Measurements from ENCODE around the gene RRP12.

RRP12 gene

GRCh38 chr10:97401455-97401919, 347 bp upstream of the RRP12 start:
- H3K9ac ChIP-seq (ENCODE audit: low read depth, low read length, poor library complexity, severe bottlenecking) = no peak overlapping the region
- H3K79me2 ChIP-seq (ENCODE audit: insufficient read depth, low read length) = 0 out of 2 replicates have a peak, but pooled peaks cover 3% of the 10 kb centered on the region
- peaks cover 12% of the 10 kb centered on the region for H3K4me1 ChIP-seq (ENCODE audit: insufficient read depth, low read length, poor library complexity, severe bottlenecking)
- TF ChIP-seq EZH2phosphoT487 (IDR thresholded peaks at IDR 0.05; ENCODE audit: borderline replicate concordance) (no peak), CTCF (conservative IDR thresholded peaks at IDR 0.05; ENCODE audit: low read length) (no peak)
- no peaks in the 10 kb centered on the region for H3K27me3 ChIP-seq (ENCODE audit: insufficient read depth, low read length, poor library complexity, severe bottlenecking)
- H3K9me2 ChIP-seq (replicated peaks; ENCODE audit: low read depth, low read length) = no peaks in the 10 kb centered on the region
- H3K36me3 ChIP-seq (ENCODE audit: insufficient read depth, low read length) = no peaks in the 10 kb centered on the region
- H3K9me3 ChIP-seq (ENCODE audit: insufficient read depth, low read depth, low read length) = no peaks in the 10 kb centered on the region
- H3K4me3 ChIP-seq (ENCODE audit: low read length, poor library complexity, severe bottlenecking) = peak overlapping the region; percentile 88
- H3F3A ChIP-seq (ENCODE audit: low read depth) = no peaks in the 10 kb centered on the region
- H3K4me2 ChIP-seq (ENCODE audit: low read depth, low read length, poor library complexity, severe bottlenecking) = peak overlapping the region; percentile 97
- peak overlapping the region; percentile 96 for H2AFZ ChIP-seq (ENCODE audit: low read length)
- H4K20me1 ChIP-seq (ENCODE audit: insufficient read depth, low read length, poor library complexity, severe bottlenecking) = no peaks in the 10 kb centered on the region

- no peaks in the 10 kb centered on the region for H3F3A ChIP-seq (ENCODE audit: low read depth)
- 0 out of 2 replicates have a peak overlapping the region, but pooled peaks have one; percentile 96 for H2AFZ ChIP-seq (ENCODE audit: low read length)
- no peaks in the 10 kb centered on the region for H3K27me3 ChIP-seq (ENCODE audit: insufficient read depth, low read length, poor library complexity, severe bottlenecking)
- TF ChIP-seq EZH2phosphoT487 (IDR thresholded peaks at IDR 0.05; ENCODE audit: borderline replicate concordance) (no peak), CTCF (conservative IDR thresholded peaks at IDR 0.05; ENCODE audit: low read length) (no peak)
- H3K9me3 ChIP-seq (ENCODE audit: insufficient read depth, low read depth, low read length) = no peaks in the 10 kb centered on the region
- no peaks in the 10 kb centered on the region for H4K20me1 ChIP-seq (ENCODE audit: insufficient read depth, low read length, poor library complexity, severe bottlenecking)
- peaks cover 12% of the 10 kb centered on the region for H3K4me1 ChIP-seq (ENCODE audit: insufficient read depth, low read length, poor library complexity, severe bottlenecking)
- peak overlapping the region; percentile 97 for H3K4me2 ChIP-seq (ENCODE audit: low read depth, low read length, poor library complexity, severe bottlenecking)
- peak overlapping the region; percentile 88 for H3K4me3 ChIP-seq (ENCODE audit: low read length, poor library complexity, severe bottlenecking)
- no peaks in the 10 kb centered on the region for H3K9me2 ChIP-seq (replicated peaks; ENCODE audit: low read depth, low read length)
- H3K79me2 ChIP-seq (ENCODE audit: insufficient read depth, low read length) = 0 out of 2 replicates have a peak, but pooled peaks cover 3% of the 10 kb centered on the region
- H3K36me3 ChIP-seq (ENCODE audit: insufficient read depth, low read length) = no peaks in the 10 kb centered on the region
- peak overlapping the region; percentile 65 for H3K9ac ChIP-seq (ENCODE audit: low read depth, low read length, poor library complexity, severe bottlenecking)
Measured at GRCh38 chr10:97399843-97400545, 1.1 kb downstream of the RRP12 start.

- H3K36me3 ChIP-seq (ENCODE audit: insufficient read depth, low read length) = no peaks in the 10 kb centered on the region; the same call in 1 of the 2 replicates
Measured at GRCh38 chr10:97396056-97396455, 5.1 kb downstream of the RRP12 start.

More at GRCh38 chr10:97396056-97396455, 5.1 kb downstream of the RRP12 start:
- Histone ChIP-seq H3K79me2 (ENCODE audit: insufficient read depth, low read length) (0 out of 2 replicates have a peak, but pooled peaks cover 3% of the 10 kb centered on the region), H3K9me2 (replicated peaks; ENCODE audit: low read depth, low read length) (no peaks in the 10 kb centered on the region), H3K27me3 (ENCODE audit: insufficient read depth, low read length, poor library complexity, severe bottlenecking) (no peaks in the 10 kb centered on the region), H4K20me1 (ENCODE audit: insufficient read depth, low read length, poor library complexity, severe bottlenecking) (no peaks in the 10 kb centered on the region), H3K4me3 (ENCODE audit: low read length, poor library complexity, severe bottlenecking) (no peak overlapping the region), H3K4me1 (ENCODE audit: insufficient read depth, low read length, poor library complexity, severe bottlenecking) (peaks cover 8% of the 10 kb centered on the region), H3K9me3 (ENCODE audit: insufficient read depth, low read depth, low read length) (no peaks in the 10 kb centered on the region), H3K9ac (ENCODE audit: low read depth, low read length, poor library complexity, severe bottlenecking) (no peak overlapping the region), H2AFZ (ENCODE audit: low read length) (no peak overlapping the region), H3F3A (ENCODE audit: low read depth) (no peaks in the 10 kb centered on the region), H3K4me2 (ENCODE audit: low read depth, low read length, poor library complexity, severe bottlenecking) (no peak overlapping the region)
- TF ChIP-seq CTCF (conservative IDR thresholded peaks at IDR 0.05; ENCODE audit: low read length) = no peak
- TF ChIP-seq EZH2phosphoT487 (IDR thresholded peaks at IDR 0.05; ENCODE audit: borderline replicate concordance) = no peak
